Activated T-cell treated with anti-CD3 and anti-CD28 coated beads, Interleukin-2, amount 50 U/mL, for 24 hours (primary cell): ENCODE measurements around the gene MGAT4C.

Experiments used
- DNase-seq: peaks from one replicate; pipeline ENCODE4 v3.0.0-alpha.2; 2020
- H3K27ac Mint-ChIP-seq: 2 replicates; pipeline ENCODE4 v1.8.0; 2020; ENCODE audit warnings: mild to moderate bottlenecking, mixed read lengths
- H3K27me3 Mint-ChIP-seq: 2 replicates; pipeline ENCODE4 v1.8.0; 2020; ENCODE audit warnings: mixed read lengths
- H3K36me3 Mint-ChIP-seq: 2 replicates; pipeline ENCODE4 v1.8.0; 2020; ENCODE audit warnings: low read depth, mixed read lengths
- H3K4me1 Mint-ChIP-seq: 2 replicates; pipeline ENCODE4 v1.8.0; 2020; ENCODE audit warnings: low read depth, mixed read lengths
- H3K4me3 Mint-ChIP-seq: 2 replicates; pipeline ENCODE4 v1.8.0; 2020; ENCODE audit warnings: mild to moderate bottlenecking, moderate library complexity, mixed read lengths
- H3K9me3 Mint-ChIP-seq: 2 replicates; pipeline ENCODE4 v1.8.0; 2020; ENCODE audit warnings: mixed read lengths

The MGAT4C gene

GRCh38 chr12:86018361-86018760, 237.8 kb downstream of the MGAT4C start:
- H3K36me3 Mint-ChIP-seq: no peaks in the 10 kb centered on the region
- H3K9me3 Mint-ChIP-seq: peaks cover 7% of the 10 kb centered on the region
- no peaks in the 10 kb centered on the region for H3K4me1 Mint-ChIP-seq
- H3K27ac Mint-ChIP-seq: no peak overlapping the region
- no peaks in the 10 kb centered on the region for H3K27me3 Mint-ChIP-seq
- no peak for DNase-seq
- no peak overlapping the region for H3K4me3 Mint-ChIP-seq

DNA sequence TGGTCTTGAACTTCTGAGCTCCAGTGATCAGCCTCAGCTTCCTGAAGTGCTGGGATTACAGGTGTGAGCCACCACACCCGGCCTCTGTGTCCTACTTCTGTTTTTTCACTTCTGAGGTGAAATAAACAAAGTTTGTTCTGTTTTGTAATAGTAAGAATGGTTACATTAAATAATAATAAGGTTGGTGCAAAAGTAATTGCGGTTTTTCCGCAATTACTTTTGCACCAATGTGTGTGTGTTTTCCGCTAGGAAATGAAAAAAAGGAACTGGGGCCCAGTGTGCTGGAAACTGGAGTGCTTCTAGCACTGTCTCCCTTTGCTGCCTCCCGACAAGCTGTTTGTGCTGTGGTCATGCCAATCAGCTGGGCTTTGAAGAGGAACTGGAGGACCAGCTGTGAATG, 241.2 kb downstream of the MGAT4C start:
- peaks cover 7% of the 10 kb centered on the region for H3K9me3 Mint-ChIP-seq
- no peak overlapping the region for H3K27ac Mint-ChIP-seq
- H3K27me3 Mint-ChIP-seq: no peaks in the 10 kb centered on the region
- DNase-seq: no peak
- H3K36me3 Mint-ChIP-seq: no peaks in the 10 kb centered on the region
- H3K4me1 Mint-ChIP-seq: no peaks in the 10 kb centered on the region
- no peak overlapping the region for H3K4me3 Mint-ChIP-seq

- Mint-ChIP-seq H3K36me3 (no peaks in the 10 kb centered on the region), H3K4me3 (no peak overlapping the region)
These were observed 249.5 kb downstream of the MGAT4C start for GRCh38 chr12:86006727-86007126.

DNA sequence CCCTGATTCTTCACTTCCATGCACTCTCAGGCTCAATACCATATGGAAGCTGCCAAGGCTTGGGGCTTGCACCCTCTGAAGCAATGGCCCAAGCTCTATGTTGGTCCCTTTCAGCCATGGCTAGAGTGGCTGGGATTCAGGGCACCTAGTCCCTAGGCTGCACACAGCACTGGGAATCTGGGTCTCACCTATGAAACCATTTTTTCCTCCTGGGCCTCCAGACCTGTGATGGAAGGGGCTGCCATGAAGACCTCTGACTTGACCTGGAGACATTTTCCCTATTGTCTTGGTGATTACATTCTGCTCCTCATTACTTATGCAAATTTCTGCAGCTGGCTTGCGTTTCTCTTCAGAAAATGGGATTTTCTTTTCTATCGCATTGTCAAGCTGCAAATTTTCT, 258.1 kb downstream of the MGAT4C start:
- no peak overlapping the region for H3K4me3 Mint-ChIP-seq
- no peak for DNase-seq
- H3K27me3 Mint-ChIP-seq: no peaks in the 10 kb centered on the region
- H3K4me1 Mint-ChIP-seq: no peaks in the 10 kb centered on the region
- peaks cover 35% of the 10 kb centered on the region for H3K9me3 Mint-ChIP-seq
- no peaks in the 10 kb centered on the region for H3K36me3 Mint-ChIP-seq
- H3K27ac Mint-ChIP-seq: no peak overlapping the region

More at GRCh38 chr12:86006727-86007126, 249.5 kb downstream of the MGAT4C start:
- no peaks in the 10 kb centered on the region for H3K27me3 Mint-ChIP-seq
- no peak overlapping the region for H3K27ac Mint-ChIP-seq
- DNase-seq: no peak
- H3K4me1 Mint-ChIP-seq: no peaks in the 10 kb centered on the region
- H3K9me3 Mint-ChIP-seq: peaks cover 7% of the 10 kb centered on the region

DNA sequence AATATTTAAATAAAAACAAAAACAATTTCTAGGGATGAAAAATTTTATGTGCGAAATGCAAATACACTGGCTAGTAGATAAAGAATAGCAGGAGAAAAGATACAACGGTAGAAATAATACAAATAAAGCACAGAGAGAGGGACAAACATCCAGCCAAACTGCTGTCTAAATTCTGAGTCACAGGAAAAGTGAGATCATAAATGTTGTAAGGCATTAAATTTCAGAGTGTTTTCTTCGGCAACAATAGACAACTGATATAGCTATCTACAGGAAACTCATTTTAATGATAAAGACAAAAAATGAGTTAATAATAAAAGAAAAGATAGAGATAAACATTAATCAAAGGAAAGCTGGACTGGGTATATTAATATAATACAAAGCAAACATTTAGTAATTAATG, 259.9 kb downstream of the MGAT4C start:
- no peak for DNase-seq
- H3K9me3 Mint-ChIP-seq: peaks cover 45% of the 10 kb centered on the region
- no peaks in the 10 kb centered on the region for H3K36me3 Mint-ChIP-seq
- H3K27ac Mint-ChIP-seq: no peak overlapping the region
- no peaks in the 10 kb centered on the region for H3K4me1 Mint-ChIP-seq
- no peaks in the 10 kb centered on the region for H3K27me3 Mint-ChIP-seq
- no peak overlapping the region for H3K4me3 Mint-ChIP-seq

GRCh38 chr12:85993746-85994145, 262.4 kb downstream of the MGAT4C start:
- H3K27ac Mint-ChIP-seq: no peak overlapping the region
- no peaks in the 10 kb centered on the region for H3K4me1 Mint-ChIP-seq
- H3K36me3 Mint-ChIP-seq: no peaks in the 10 kb centered on the region
- no peaks in the 10 kb centered on the region for H3K27me3 Mint-ChIP-seq
- DNase-seq: no peak
- peaks cover 43% of the 10 kb centered on the region for H3K9me3 Mint-ChIP-seq
- H3K4me3 Mint-ChIP-seq: no peak overlapping the region

- no peaks in the 10 kb centered on the region for H3K4me1 Mint-ChIP-seq
- no peak overlapping the region for H3K4me3 Mint-ChIP-seq
- no peaks in the 10 kb centered on the region for H3K36me3 Mint-ChIP-seq
- peaks cover 3% of the 10 kb centered on the region for H3K9me3 Mint-ChIP-seq
- no peak for DNase-seq
- H3K27ac Mint-ChIP-seq: no peak overlapping the region
- H3K27me3 Mint-ChIP-seq: no peaks in the 10 kb centered on the region
These were observed 270.2 kb downstream of the MGAT4C start for GRCh38 chr12:85985996-85986395.

DNA sequence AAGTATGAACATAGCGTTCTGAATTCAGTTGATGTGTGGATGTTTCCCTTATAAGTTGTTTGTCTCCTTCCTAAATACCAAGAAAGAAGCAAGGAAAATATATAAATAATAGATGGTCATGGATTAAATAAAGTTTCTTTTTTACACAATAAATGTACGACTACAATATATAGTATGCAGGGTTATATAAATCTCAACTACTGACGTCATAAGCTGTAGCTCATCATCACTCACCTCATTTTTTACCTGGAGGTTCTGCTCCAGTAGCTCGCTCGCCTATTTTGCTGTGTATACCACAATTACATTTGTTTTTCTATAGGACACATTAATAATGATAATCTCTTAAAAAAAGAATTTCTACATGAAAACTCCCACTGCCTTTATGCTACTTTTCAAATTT, 272.6 kb downstream of the MGAT4C start:
- H3K9me3 Mint-ChIP-seq: peaks cover 2% of the 10 kb centered on the region
- H3K36me3 Mint-ChIP-seq: no peaks in the 10 kb centered on the region
- H3K27ac Mint-ChIP-seq: no peak overlapping the region
- no peaks in the 10 kb centered on the region for H3K4me1 Mint-ChIP-seq
- H3K27me3 Mint-ChIP-seq: no peaks in the 10 kb centered on the region
- no peak for DNase-seq
- no peak overlapping the region for H3K4me3 Mint-ChIP-seq

DNA sequence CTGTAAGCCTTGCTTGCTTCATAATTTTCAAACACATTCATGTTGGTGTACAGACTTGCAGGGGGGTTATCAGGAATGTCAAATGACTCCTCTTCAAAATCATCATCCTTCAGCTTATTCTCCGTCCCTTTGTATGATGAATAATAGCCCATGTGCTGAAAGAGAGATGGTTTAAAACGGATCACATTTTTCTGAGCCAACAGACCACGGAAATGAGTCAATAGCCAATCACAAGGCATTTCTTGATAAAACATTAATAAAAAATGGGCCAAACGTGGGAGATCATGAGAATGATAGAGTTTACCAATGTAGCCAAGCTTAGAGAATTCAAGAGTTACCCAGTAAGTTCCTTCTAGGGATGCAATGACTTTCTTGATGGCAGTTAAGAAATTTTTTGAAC, 276.6 kb downstream of the MGAT4C start:
- H3K4me3 Mint-ChIP-seq: no peak overlapping the region
- no peak overlapping the region for H3K27ac Mint-ChIP-seq
- H3K36me3 Mint-ChIP-seq: no peaks in the 10 kb centered on the region
- no peak for DNase-seq
- H3K27me3 Mint-ChIP-seq: no peaks in the 10 kb centered on the region
- peaks cover 2% of the 10 kb centered on the region for H3K9me3 Mint-ChIP-seq
- H3K4me1 Mint-ChIP-seq: no peaks in the 10 kb centered on the region

GRCh38 chr12:85975716-85976115, 280.5 kb downstream of the MGAT4C start:
- Mint-ChIP-seq H3K27me3 (no peaks in the 10 kb centered on the region), H3K4me1 (no peaks in the 10 kb centered on the region), H3K27ac (no peak overlapping the region), H3K9me3 (peaks cover 2% of the 10 kb centered on the region), H3K4me3 (no peak overlapping the region), H3K36me3 (no peaks in the 10 kb centered on the region)
- DNase-seq: no peak

GRCh38 chr12:85971800-85972199, 284.4 kb downstream of the MGAT4C start:
- no peaks in the 10 kb centered on the region for H3K27me3 Mint-ChIP-seq
- DNase-seq: no peak
- no peak overlapping the region for H3K4me3 Mint-ChIP-seq
- H3K27ac Mint-ChIP-seq: no peak overlapping the region
- no peaks in the 10 kb centered on the region for H3K4me1 Mint-ChIP-seq
- no peaks in the 10 kb centered on the region for H3K9me3 Mint-ChIP-seq
- H3K36me3 Mint-ChIP-seq: no peaks in the 10 kb centered on the region

- H3K4me3 Mint-ChIP-seq: no peak overlapping the region
- DNase-seq: no peak
- no peaks in the 10 kb centered on the region for H3K27me3 Mint-ChIP-seq
- H3K9me3 Mint-ChIP-seq: no peaks in the 10 kb centered on the region
- no peaks in the 10 kb centered on the region for H3K36me3 Mint-ChIP-seq
- no peak overlapping the region for H3K27ac Mint-ChIP-seq
- H3K4me1 Mint-ChIP-seq: no peaks in the 10 kb centered on the region
These were observed 287.6 kb downstream of the MGAT4C start for GRCh38 chr12:85968606-85969005.

DNA sequence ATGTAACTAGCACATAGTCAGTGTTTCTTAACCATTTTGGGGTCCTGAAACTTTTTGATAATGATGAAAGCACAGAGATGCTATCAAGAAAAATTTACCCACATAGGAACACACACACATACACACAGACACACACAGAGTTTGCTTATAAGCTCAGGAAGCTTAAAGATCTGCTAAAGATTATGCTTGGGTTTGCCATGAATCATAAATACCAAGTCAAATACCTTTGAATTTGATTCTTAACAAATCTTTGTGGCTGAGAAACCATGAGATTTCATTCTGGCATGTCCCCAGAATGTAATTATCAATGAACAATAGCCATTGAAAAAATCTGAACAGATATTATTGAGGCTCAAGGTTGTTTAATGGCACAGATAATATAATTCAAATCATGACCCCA, 292.9 kb downstream of the MGAT4C start:
- Mint-ChIP-seq H3K27ac (no peak overlapping the region), H3K4me1 (no peaks in the 10 kb centered on the region), H3K4me3 (no peak overlapping the region), H3K27me3 (no peaks in the 10 kb centered on the region), H3K9me3 (no peaks in the 10 kb centered on the region), H3K36me3 (no peaks in the 10 kb centered on the region)
- no peak for DNase-seq

DNA sequence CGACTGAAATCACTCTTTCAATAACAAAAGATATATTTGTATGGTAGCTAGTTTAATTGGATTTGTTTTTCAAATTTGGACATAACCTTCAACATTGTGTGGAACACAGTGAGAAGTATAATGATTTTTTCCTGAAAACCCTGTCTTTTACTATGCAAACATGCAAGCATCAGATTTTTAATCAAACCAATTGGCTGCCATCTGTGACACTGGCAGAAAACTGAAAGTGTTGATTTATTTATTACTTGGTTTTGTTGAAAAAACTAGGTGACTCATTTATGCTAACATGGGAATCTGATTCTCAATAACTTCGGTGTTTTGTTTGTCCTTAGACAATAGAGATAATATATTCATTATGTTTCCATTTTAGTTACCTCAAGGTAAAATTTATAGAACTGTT, 300.1 kb downstream of the MGAT4C start:
- H3K36me3 Mint-ChIP-seq: no peaks in the 10 kb centered on the region
- H3K9me3 Mint-ChIP-seq: no peaks in the 10 kb centered on the region
- no peak overlapping the region for H3K27ac Mint-ChIP-seq
- no peaks in the 10 kb centered on the region for H3K27me3 Mint-ChIP-seq
- H3K4me1 Mint-ChIP-seq: no peaks in the 10 kb centered on the region
- no peak for DNase-seq
- H3K4me3 Mint-ChIP-seq: no peak overlapping the region

GRCh38 chr12:85955127-85955526, 301.1 kb downstream of the MGAT4C start:
- no peaks in the 10 kb centered on the region for H3K4me1 Mint-ChIP-seq
- H3K4me3 Mint-ChIP-seq: no peak overlapping the region
- no peaks in the 10 kb centered on the region for H3K9me3 Mint-ChIP-seq
- DNase-seq: no peak
- H3K27ac Mint-ChIP-seq: no peak overlapping the region
- H3K36me3 Mint-ChIP-seq: no peaks in the 10 kb centered on the region
- no peaks in the 10 kb centered on the region for H3K27me3 Mint-ChIP-seq

DNA sequence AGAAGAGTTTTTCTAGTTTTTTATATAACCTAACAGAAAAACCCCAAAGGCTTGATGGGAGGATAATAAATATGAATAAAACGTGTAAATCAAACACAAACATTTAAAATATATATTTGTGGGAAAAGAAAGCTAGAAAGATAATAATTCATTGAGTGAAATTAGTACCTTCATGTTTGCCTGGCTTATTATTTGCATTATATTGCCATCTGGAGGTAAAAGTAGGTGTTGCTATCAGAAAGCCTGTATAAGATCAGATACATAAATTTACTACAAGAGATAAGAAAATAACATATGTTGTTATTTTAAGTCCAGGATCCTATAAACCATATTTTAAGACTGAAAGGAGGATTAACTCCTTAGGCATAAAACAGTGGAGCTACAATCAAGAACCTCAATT, 304.4 kb downstream of the MGAT4C start:
- no peaks in the 10 kb centered on the region for H3K9me3 Mint-ChIP-seq
- no peaks in the 10 kb centered on the region for H3K36me3 Mint-ChIP-seq
- no peak for DNase-seq
- no peaks in the 10 kb centered on the region for H3K27me3 Mint-ChIP-seq
- H3K27ac Mint-ChIP-seq: no peak overlapping the region
- H3K4me1 Mint-ChIP-seq: no peaks in the 10 kb centered on the region
- no peak overlapping the region for H3K4me3 Mint-ChIP-seq
